GM12878 (cell line): ENCODE measurements around the gene UBXN7. TPM values are rescaled to one million over a fixed set of nuclear protein-coding genes. Genes with fewer than 3 reads are reported as not detected.

Source experiments
- ATAC-seq: fragments of 200-7000 bp; cut with Tn5 transposase; 3 replicates; pipeline ENCODE4 v1.9.1; 2020; ENCODE audit warnings: mild to moderate bottlenecking, moderate library complexity
- BruUV-seq: library from RNA; stranded (reverse); fragments of 400-500 nt; replicated peaks from 2 replicates; lab custom pipeline; 2021; lab: Mats Ljungman, UMichigan
- CTCF ChIA-PET: fragments of 300-600 bp; sonication (Branson Sonifier 250); formaldehyde crosslinking; extraction: SDS; loops from one replicate; lab custom pipeline; 2021; ENCODE audit warnings: inconsistent platforms; lab: Yijun Ruan, JAX
- POLR2A ChIA-PET: fragments of 350-600 bp; formaldehyde crosslinking; extraction: SDS; loops from one replicate; lab custom pipeline; 2021; ENCODE audit warnings: inconsistent platforms; lab: Charles Lee
- RAD21 ChIA-PET: fragments of 300-600 bp; sonication (Branson Sonifier 250); formaldehyde crosslinking; loops from one replicate; lab custom pipeline; 2023; ENCODE audit warnings: antibody characterized with exemption; ENCODE audit not compliant: unreplicated experiment; lab: Charles Lee
- SMC1A ChIA-PET: fragments of 300-600 bp; sonication (Branson Sonifier 250); formaldehyde crosslinking; loops from one replicate; lab custom pipeline; 2023; ENCODE audit not compliant: unreplicated experiment, uncharacterized antibody; lab: Charles Lee
- DNase-seq: peaks from one replicate; pipeline ENCODE4 v3.0.0-alpha.2; 2011; ENCODE audit warnings: low read depth, low spot score
- FAIRE-seq: peaks from 3 replicates; lab custom pipeline; 2011; peaks lifted over from hg19 to GRCh38; lab: Jason Lieb, UNC
- H2AFZ ChIP-seq: 2 replicates; pipeline ENCODE4 v1.6.0; 2011; ENCODE audit warnings: low read depth, low read length, control low read depth; ENCODE audit not compliant: control insufficient read depth
- H3K27ac ChIP-seq: 2 replicates; pipeline ENCODE4 v1.5.1; 2011; ENCODE audit warnings: control low read depth; ENCODE audit not compliant: control insufficient read depth, insufficient read depth
- H3K27me3 ChIP-seq, 2 experiments: replicated peaks in 1 of 2; 2 replicates each; pipeline versions ENCODE4 v1.6.0 to v1.6.1; 2011; ENCODE audit warnings: low read length in 1 of 2; ENCODE audit not compliant: control insufficient read depth in 2 of 2, insufficient read depth in 2 of 2
- H3K36me3 ChIP-seq, 2 experiments: 2 replicates each; pipeline ENCODE4 v1.5.1; 2011; ENCODE audit warnings: low read length in 1 of 2; ENCODE audit not compliant: control insufficient read depth in 2 of 2, insufficient read depth in 2 of 2
- H3K4me1 ChIP-seq: 2 replicates; pipeline ENCODE4 v1.6.1; 2011; ENCODE audit warnings: mild to moderate bottlenecking, low read length, moderate library complexity, mixed read lengths; ENCODE audit not compliant: control insufficient read depth, insufficient read depth
- H3K4me2 ChIP-seq: 2 replicates; pipeline ENCODE4 v1.6.0; 2011; ENCODE audit warnings: control low read depth; ENCODE audit not compliant: control insufficient read depth, insufficient read depth
- H3K4me3 ChIP-seq: fragments of 200-600 bp; sonication (generic); 2 replicates; pipeline ENCODE4 v1.5.1; 2016
- H3K79me2 ChIP-seq: 2 replicates; pipeline ENCODE4 v1.6.0; 2011; ENCODE audit warnings: low read length; ENCODE audit not compliant: control insufficient read depth, insufficient read depth
- H3K9ac ChIP-seq: 2 replicates; pipeline ENCODE4 v1.8.0; 2011; ENCODE audit warnings: low read length, control low read depth, mixed read lengths; ENCODE audit not compliant: control insufficient read depth, insufficient read depth
- H3K9me3 ChIP-seq: replicated peaks from 3 replicates; pipeline ENCODE4 v1.5.1; 2011; ENCODE audit warnings: mild to moderate bottlenecking, low read length; ENCODE audit not compliant: control insufficient read depth, insufficient read depth
- H4K20me1 ChIP-seq: 2 replicates; pipeline ENCODE4 v1.6.0; 2011; ENCODE audit not compliant: control insufficient read depth, insufficient read depth
- EGR1 ChIP-seq, 2 experiments: IDR thresholded peaks; 1 replicate in 1 of 2; 2 replicates in 1 of 2; pipeline ENCODE4 v1.6.1; 2011 to 2012; ENCODE audit warnings: low read depth in 2 of 2, low read length in 2 of 2, borderline replicate concordance in 1 of 2, mild to moderate bottlenecking in 1 of 2, moderate library complexity in 1 of 2
- SREBF1 ChIP-seq: IDR thresholded peaks from 2 replicates; pipeline ENCODE4 v1.6.1; 2012; ENCODE audit warnings: mild to moderate bottlenecking, low read length
- WRNIP1 ChIP-seq: IDR thresholded peaks from 2 replicates; pipeline ENCODE4 v1.6.1; 2011; ENCODE audit warnings: low read depth, low read length, improper control_type of control experiment, borderline replicate concordance
- WGBS: methylation state at CpG from one replicate; pipeline ENCODE4 v1.1.6; 2016; ENCODE audit warnings: low lambda C conversion rate; ENCODE audit not compliant: insufficient replicate concordance, insufficient coverage; ENCODE audit errors: missing lambda C conversion rate; 5-methylcytosine and 5-hydroxymethylcytosine counted together
- in situ Hi-C: fragments of 300-500 bp; cut with MboI; formaldehyde crosslinking; loops from 9 replicates; pipeline ENCODE4 v1.14.3; 2018; ENCODE audit warnings: mixed read lengths
- intact Hi-C: fragments of 100-400 bp; cut with micrococcal nuclease; formaldehyde crosslinking; loops from one replicate; pipeline ENCODE4 v1.14.2; 2022; ENCODE audit not compliant: unreplicated experiment
- polyA plus RNA-seq, 11 experiments: library from polyadenylated mRNA; depleted of rRNA in 4 of 11; unstranded in 6 of 11; stranded (reverse) in 5 of 11; fragments of >200 nt; fragmentation: Nextera tagmentation in 4 of 11; fragmentation: Illumina TruSeq in 1 of 11; extraction: Ambion mirVana in 4 of 11; extraction: Trizol in 1 of 11; gene quantifications; 1 replicate in 1 of 11; 2 replicates in 10 of 11; pipeline versions ENCODE4 v1.2.1 to v1.2.3, GENCODE V29; 2011 to 2016; ENCODE audit warnings: inconsistent platforms in 2 of 11, missing spikeins in 2 of 11, low read depth in 1 of 11
- total RNA-seq, 4 experiments: library from RNA; depleted of rRNA in 3 of 4; stranded (reverse); fragments of >200 nt in 3 of 4; fragmentation: Illumina TruSeq in 1 of 4; extraction: Trizol in 1 of 4; gene quantifications; 2 replicates each; pipeline versions ENCODE4 v1.2.1 to v1.2.3, GENCODE V29; 2013 to 2021
- TF ChIP-seq, protein P1 (sequence below): fragments of 450-650 bp; IDR thresholded peaks from 2 replicates; pipeline ENCODE4 v1.6.1; 2017; ENCODE audit warnings: mild to moderate bottlenecking
- TF ChIP-seq, protein P2 (sequence below): fragments of 450-650 bp; IDR thresholded peaks from 2 replicates; pipeline ENCODE4 v1.6.1; 2018; ENCODE audit warnings: borderline replicate concordance, mild to moderate bottlenecking; ENCODE audit not compliant: partially characterized antibody

The UBXN7 gene
- total and polyA plus RNA-seq, 10 of the 15 experiments (the other 5 are each of a cell fraction or from before 2014, with no cell fraction given) = 4.8 to 78.4 (median 24.9) TPM

DNA sequence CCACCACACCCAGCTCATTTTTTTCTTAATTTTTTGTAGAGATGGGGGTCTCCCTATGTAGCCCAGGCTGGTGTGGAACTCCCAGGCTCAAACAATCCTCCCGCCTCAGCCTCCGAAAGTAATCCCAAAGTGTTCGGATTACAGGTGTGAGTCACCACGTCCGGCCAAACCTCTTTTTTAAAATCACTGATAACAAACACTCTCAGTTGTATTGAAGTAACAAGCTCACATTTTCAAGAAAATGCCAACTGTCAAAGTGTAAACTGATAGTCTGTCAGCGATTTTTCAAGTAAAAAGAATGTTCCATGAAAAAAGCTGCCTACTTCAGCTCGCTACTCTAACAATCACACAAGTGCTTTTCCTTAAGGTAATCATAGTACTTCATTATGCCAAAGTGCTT, 33.4 kb downstream of the UBXN7 start:
- in situ Hi-C loops (no loop called here), intact Hi-C loops (no loop called here)
- Histone ChIP-seq H3K4me3 (no peak overlapping the region), H3K4me1 (no peaks in the 10 kb centered on the region), H3K9ac (no peak overlapping the region), H4K20me1 (no peaks in the 10 kb centered on the region), H3K9me3 (no peaks in the 10 kb centered on the region), H3K27me3 (no peaks in the 10 kb centered on the region), H3K27ac (no peak overlapping the region), H3K79me2 (peaks cover 4% of the 10 kb centered on the region), H3K4me2 (no peak overlapping the region), H3K36me3 (peaks cover 3 to 41% of the 10 kb centered on the region in 2 experiments), H2AFZ (no peak overlapping the region)
- CTCF ChIA-PET = interaction anchor here (1.1 kb wide), 1 partner anchor 33 kb away, joined by 3 read pairs; the partner anchor contains the start of gene UBXN7
- ATAC-seq (no peak), DNase-seq (no peak), FAIRE-seq (no peak)
- 97% methylated on average over 7 of the region's 7 CpGs for WGBS
- SMC1A ChIA-PET = interaction anchor here (0.5 to 1.4 kb wide), 4 partner anchors 12 to 1467 kb away, joined by 3 to 5 read pairs (median 3); no protein-coding TSS in a partner anchor
- POLR2A ChIA-PET = interaction anchor here (0.5 to 0.8 kb wide), 3 partner anchors 9 to 341 kb away, joined by 3 to 6 read pairs (median 3); no protein-coding TSS in a partner anchor
- BruUV-seq = no TSS peak
- TF ChIP-seq SREBF1 = no peak
- TF ChIP-seq, protein P1, sequence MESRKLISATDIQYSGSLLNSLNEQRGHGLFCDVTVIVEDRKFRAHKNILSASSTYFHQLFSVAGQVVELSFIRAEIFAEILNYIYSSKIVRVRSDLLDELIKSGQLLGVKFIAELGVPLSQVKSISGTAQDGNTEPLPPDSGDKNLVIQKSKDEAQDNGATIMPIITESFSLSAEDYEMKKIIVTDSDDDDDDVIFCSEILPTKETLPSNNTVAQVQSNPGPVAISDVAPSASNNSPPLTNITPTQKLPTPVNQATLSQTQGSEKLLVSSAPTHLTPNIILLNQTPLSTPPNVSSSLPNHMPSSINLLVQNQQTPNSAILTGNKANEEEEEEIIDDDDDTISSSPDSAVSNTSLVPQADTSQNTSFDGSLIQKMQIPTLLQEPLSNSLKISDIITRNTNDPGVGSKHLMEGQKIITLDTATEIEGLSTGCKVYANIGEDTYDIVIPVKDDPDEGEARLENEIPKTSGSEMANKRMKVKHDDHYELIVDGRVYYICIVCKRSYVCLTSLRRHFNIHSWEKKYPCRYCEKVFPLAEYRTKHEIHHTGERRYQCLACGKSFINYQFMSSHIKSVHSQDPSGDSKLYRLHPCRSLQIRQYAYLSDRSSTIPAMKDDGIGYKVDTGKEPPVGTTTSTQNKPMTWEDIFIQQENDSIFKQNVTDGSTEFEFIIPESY = no peak
- TF ChIP-seq EGR1 (IDR thresholded peaks at IDR 0.05; ENCODE audit: borderline replicate concordance in 1 of 2, low read depth in 2 of 2, low read length in 2 of 2) = no peak
- TF ChIP-seq, protein P2, sequence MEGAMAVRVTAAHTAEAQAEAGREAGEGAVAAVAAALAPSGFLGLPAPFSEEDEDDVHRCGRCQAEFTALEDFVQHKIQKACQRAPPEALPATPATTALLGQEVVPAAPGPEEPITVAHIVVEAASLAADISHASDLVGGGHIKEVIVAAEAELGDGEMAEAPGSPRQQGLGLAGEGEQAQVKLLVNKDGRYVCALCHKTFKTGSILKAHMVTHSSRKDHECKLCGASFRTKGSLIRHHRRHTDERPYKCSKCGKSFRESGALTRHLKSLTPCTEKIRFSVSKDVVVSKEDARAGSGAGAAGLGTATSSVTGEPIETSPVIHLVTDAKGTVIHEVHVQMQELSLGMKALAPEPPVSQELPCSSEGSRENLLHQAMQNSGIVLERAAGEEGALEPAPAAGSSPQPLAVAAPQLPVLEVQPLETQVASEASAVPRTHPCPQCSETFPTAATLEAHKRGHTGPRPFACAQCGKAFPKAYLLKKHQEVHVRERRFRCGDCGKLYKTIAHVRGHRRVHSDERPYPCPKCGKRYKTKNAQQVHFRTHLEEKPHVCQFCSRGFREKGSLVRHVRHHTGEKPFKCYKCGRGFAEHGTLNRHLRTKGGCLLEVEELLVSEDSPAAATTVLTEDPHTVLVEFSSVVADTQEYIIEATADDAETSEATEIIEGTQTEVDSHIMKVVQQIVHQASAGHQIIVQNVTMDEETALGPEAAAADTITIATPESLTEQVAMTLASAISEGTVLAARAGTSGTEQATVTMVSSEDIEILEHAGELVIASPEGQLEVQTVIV = no peak
- TF ChIP-seq WRNIP1 = no peak
- RAD21 ChIA-PET = no interaction called here
